Measurements from ENCODE around the gene ATP8B4.
"Not testable (repeated sequence)": the region's sequence is repeated elsewhere in the genome, so short reads cannot be mapped to it uniquely, and the experiment has no call there.

DNA sequence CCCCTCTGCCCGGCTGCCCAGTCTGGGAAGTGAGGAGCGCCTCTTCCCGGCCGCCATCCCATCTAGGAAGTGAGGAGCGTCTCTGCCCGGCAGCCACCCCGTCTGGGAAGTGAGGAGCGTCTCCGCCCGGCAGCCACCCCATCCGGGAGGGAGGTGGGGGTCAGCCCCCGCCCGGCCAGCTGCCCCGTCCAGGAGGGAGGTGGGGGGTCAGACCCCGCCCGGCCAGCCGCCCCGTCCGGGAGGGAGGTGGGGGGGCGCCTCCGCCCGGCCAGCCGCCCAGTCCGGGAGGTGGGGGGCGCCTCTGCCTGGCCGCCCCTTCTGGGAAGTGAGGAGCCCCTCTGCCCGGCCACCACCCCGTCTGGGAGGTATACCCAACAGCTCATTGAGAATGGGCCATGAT is 39.2 kb upstream of the ATP8B4 start:
- TF ChIP-seq, protein P1, sequence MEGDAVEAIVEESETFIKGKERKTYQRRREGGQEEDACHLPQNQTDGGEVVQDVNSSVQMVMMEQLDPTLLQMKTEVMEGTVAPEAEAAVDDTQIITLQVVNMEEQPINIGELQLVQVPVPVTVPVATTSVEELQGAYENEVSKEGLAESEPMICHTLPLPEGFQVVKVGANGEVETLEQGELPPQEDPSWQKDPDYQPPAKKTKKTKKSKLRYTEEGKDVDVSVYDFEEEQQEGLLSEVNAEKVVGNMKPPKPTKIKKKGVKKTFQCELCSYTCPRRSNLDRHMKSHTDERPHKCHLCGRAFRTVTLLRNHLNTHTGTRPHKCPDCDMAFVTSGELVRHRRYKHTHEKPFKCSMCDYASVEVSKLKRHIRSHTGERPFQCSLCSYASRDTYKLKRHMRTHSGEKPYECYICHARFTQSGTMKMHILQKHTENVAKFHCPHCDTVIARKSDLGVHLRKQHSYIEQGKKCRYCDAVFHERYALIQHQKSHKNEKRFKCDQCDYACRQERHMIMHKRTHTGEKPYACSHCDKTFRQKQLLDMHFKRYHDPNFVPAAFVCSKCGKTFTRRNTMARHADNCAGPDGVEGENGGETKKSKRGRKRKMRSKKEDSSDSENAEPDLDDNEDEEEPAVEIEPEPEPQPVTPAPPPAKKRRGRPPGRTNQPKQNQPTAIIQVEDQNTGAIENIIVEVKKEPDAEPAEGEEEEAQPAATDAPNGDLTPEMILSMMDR (IDR thresholded peaks at IDR 0.05; ENCODE audit: low read depth, low read length), result not testable (repeated sequence)
- not testable (repeated sequence) for TF ChIP-seq POLR2A (IDR thresholded peaks at IDR 0.05; ENCODE audit: extremely low read depth, insufficient read length)

Data from NB4 (cell line).